Hepatocyte (in vitro differentiated cells): ENCODE measurements around the gene G2E3. TPM values are rescaled to one million over a fixed set of nuclear protein-coding genes. Genes with fewer than 3 reads are reported as not detected.

Source experiments
- DNase-seq: peaks from one replicate; pipeline ENCODE4 v3.0.0-alpha.2; 2016; ENCODE audit warnings: low spot score
- H2AFZ ChIP-seq: fragments of 200-600 bp; sonication (generic); 2 replicates; pipeline ENCODE4 v1.6.0; 2016; ENCODE audit warnings: antibody characterized with exemption, mild to moderate bottlenecking
- H3K27ac ChIP-seq: fragments of 200-600 bp; sonication (generic); 2 replicates; pipeline ENCODE4 v1.5.1; 2016; ENCODE audit warnings: mild to moderate bottlenecking
- H3K27me3 ChIP-seq: fragments of 200-600 bp; sonication (generic); 2 replicates; pipeline ENCODE4 v1.6.1; 2016
- H3K36me3 ChIP-seq: fragments of 200-600 bp; sonication (generic); replicated peaks from 2 replicates; pipeline ENCODE4 v1.5.1; 2016; ENCODE audit warnings: low read depth; ENCODE audit not compliant: insufficient read depth
- H3K4me1 ChIP-seq: fragments of 200-600 bp; sonication (generic); 2 replicates; pipeline ENCODE4 v1.5.1; 2016; ENCODE audit warnings: mild to moderate bottlenecking, moderate library complexity; ENCODE audit not compliant: insufficient read depth
- H3K4me2 ChIP-seq: fragments of 200-600 bp; sonication (generic); 2 replicates; pipeline ENCODE4 v1.6.0; 2016
- H3K4me3 ChIP-seq: fragments of 200-600 bp; sonication (generic); 2 replicates; pipeline ENCODE4 v1.5.1; 2016; ENCODE audit warnings: mild to moderate bottlenecking
- H3K79me2 ChIP-seq: fragments of 200-600 bp; sonication (generic); 2 replicates; pipeline ENCODE4 v1.6.0; 2017; ENCODE audit warnings: mild to moderate bottlenecking
- H3K9me2 ChIP-seq: fragments of 200-600 bp; sonication (generic); replicated peaks from 2 replicates; pipeline ENCODE4 v1.6.0; 2017; ENCODE audit warnings: mild to moderate bottlenecking; ENCODE audit not compliant: insufficient read depth
- H3K9me3 ChIP-seq: fragments of 200-600 bp; sonication (generic); 2 replicates; pipeline ENCODE4 v1.5.1; 2016; ENCODE audit warnings: low read depth, mild to moderate bottlenecking
- H4K20me1 ChIP-seq: fragments of 200-600 bp; sonication (generic); 2 replicates; pipeline ENCODE4 v1.6.0; 2016; ENCODE audit warnings: mild to moderate bottlenecking; ENCODE audit not compliant: insufficient read depth, poor library complexity, severe bottlenecking
- CTCF ChIP-seq: fragments of 200-600 bp; sonication (generic); IDR thresholded peaks from 2 replicates; pipeline ENCODE4 v1.5.1; 2016; ENCODE audit warnings: antibody characterized with exemption, mild to moderate bottlenecking; ENCODE audit not compliant: poor library complexity
- EZH2 ChIP-seq: fragments of 200-600 bp; sonication (generic); IDR thresholded peaks from 2 replicates; pipeline ENCODE4 v1.6.1; 2016; ENCODE audit warnings: antibody characterized with exemption, mild to moderate bottlenecking, borderline replicate concordance
- EZH2phosphoT487 ChIP-seq: fragments of 200-600 bp; sonication (generic); IDR thresholded peaks from one replicate; pipeline ENCODE4 v1.6.1; 2018; ENCODE audit warnings: antibody characterized with exemption, mild to moderate bottlenecking, low read depth, moderate library complexity; ENCODE audit not compliant: unreplicated experiment, severe bottlenecking
- WGBS: methylation state at CpG from one replicate; pipeline ENCODE4 v1.1.6; 2016; ENCODE audit warnings: low lambda C conversion rate; ENCODE audit errors: missing lambda C conversion rate; 5-methylcytosine and 5-hydroxymethylcytosine counted together
- polyA plus RNA-seq: library from polyadenylated mRNA; unstranded; fragments of >200 nt; fragmentation: Nextera tagmentation; extraction: Ambion mirVana; gene quantifications from 2 replicates; pipeline ENCODE4 v1.2.1, GENCODE V29; 2016
- total RNA-seq: library from RNA; depleted of rRNA; stranded (reverse); fragments of >200 nt; gene quantifications from 2 replicates; pipeline ENCODE4 v1.2.3, GENCODE V29; 2014

G2E3 gene
- total and polyA plus RNA-seq, 2 experiments from 2014 or later, result 9.7 to 16.7 TPM

- no peak overlapping the region for H3K4me2 ChIP-seq
- no peaks in the 10 kb centered on the region for H3K9me3 ChIP-seq
- H3K79me2 ChIP-seq, result peaks cover 31% of the 10 kb centered on the region
- DNase-seq, result no peak
- H3K27ac ChIP-seq, result no peak overlapping the region
- no peaks in the 10 kb centered on the region for H3K36me3 ChIP-seq
- H4K20me1 ChIP-seq, result no peaks in the 10 kb centered on the region
- 98% methylated on average over 2 of the region's 2 CpGs for WGBS
- TF ChIP-seq EZH2phosphoT487 (no peak), EZH2 (no peak), CTCF (no peak)
- H3K27me3 ChIP-seq, result no peaks in the 10 kb centered on the region
- no peak overlapping the region for H3K4me3 ChIP-seq
- H2AFZ ChIP-seq, result no peak overlapping the region
- no peaks in the 10 kb centered on the region for H3K9me2 ChIP-seq
- no peaks in the 10 kb centered on the region for H3K4me1 ChIP-seq
These were observed 89.5 kb downstream of the G2E3 start for GRCh38 chr14:30648471-30648870.

- H3K4me1 ChIP-seq, result no peaks in the 10 kb centered on the region
- no peaks in the 10 kb centered on the region for H4K20me1 ChIP-seq
- H3K27ac ChIP-seq, result no peak overlapping the region
- no peak for TF ChIP-seq CTCF
- no peak for TF ChIP-seq EZH2
- no peak for TF ChIP-seq EZH2phosphoT487
- no peak for DNase-seq
- H3K79me2 ChIP-seq, result peaks cover 9% of the 10 kb centered on the region
- no peak overlapping the region for H2AFZ ChIP-seq
- no peak overlapping the region for H3K4me3 ChIP-seq
- no peaks in the 10 kb centered on the region for H3K9me2 ChIP-seq
- WGBS, result 80% methylated on average over 6 of the region's 6 CpGs
- no peak overlapping the region for H3K4me2 ChIP-seq
- no peaks in the 10 kb centered on the region for H3K27me3 ChIP-seq
- no peaks in the 10 kb centered on the region for H3K36me3 ChIP-seq
- no peaks in the 10 kb centered on the region for H3K9me3 ChIP-seq
These were observed 93.0 kb downstream of the G2E3 start for GRCh38 chr14:30651937-30652336.

- Histone ChIP-seq H3K4me2 (no peak overlapping the region), H3K9me2 (no peaks in the 10 kb centered on the region), H3K79me2 (peaks cover 3% of the 10 kb centered on the region), H3K4me3 (no peak overlapping the region), H2AFZ (no peak overlapping the region), H4K20me1 (no peaks in the 10 kb centered on the region), H3K4me1 (no peaks in the 10 kb centered on the region), H3K36me3 (no peaks in the 10 kb centered on the region), H3K27ac (no peak overlapping the region), H3K27me3 (no peaks in the 10 kb centered on the region), H3K9me3 (no peaks in the 10 kb centered on the region)
- no peak for TF ChIP-seq CTCF
- no peak for TF ChIP-seq EZH2
- no peak for TF ChIP-seq EZH2phosphoT487
- DNase-seq, result no peak
These were observed 96.2 kb downstream of the G2E3 start for GRCh38 chr14:30655124-30655523.

- no peaks in the 10 kb centered on the region for H3K36me3 ChIP-seq
These were observed 96.7 kb downstream of the G2E3 start for GRCh38 chr14:30655658-30656057.

More at GRCh38 chr14:30655658-30656057, 96.7 kb downstream of the G2E3 start:
- no peaks in the 10 kb centered on the region for H3K9me2 ChIP-seq
- peaks cover 3% of the 10 kb centered on the region for H3K79me2 ChIP-seq
- H3K27me3 ChIP-seq, result no peaks in the 10 kb centered on the region
- H2AFZ ChIP-seq, result no peak overlapping the region
- H3K9me3 ChIP-seq, result no peaks in the 10 kb centered on the region
- 92% methylated on average over 3 of the region's 3 CpGs for WGBS
- H3K4me1 ChIP-seq, result no peaks in the 10 kb centered on the region
- H3K4me3 ChIP-seq, result no peak overlapping the region
- H3K27ac ChIP-seq, result no peak overlapping the region
- TF ChIP-seq CTCF, result no peak
- TF ChIP-seq EZH2, result no peak
- no peak for TF ChIP-seq EZH2phosphoT487
- H3K4me2 ChIP-seq, result no peak overlapping the region
- no peak for DNase-seq
- H4K20me1 ChIP-seq, result no peaks in the 10 kb centered on the region
